Astrocyte (in vitro differentiated cells and primary cell): ENCODE results near the gene ASPHD1. TPM values are rescaled to one million over a fixed set of nuclear protein-coding genes. Genes with fewer than 3 reads are reported as not detected.
A peak's percentile ranks its signal among the peaks of the same experiment; 100 is the strongest.

Source experiments
- DNase-seq: peaks from one replicate; pipeline ENCODE4 v3.0.0-alpha.2; 2010; ENCODE audit warnings: low read depth
- FAIRE-seq: peaks from 2 replicates; lab custom pipeline; 2011; peaks lifted over from hg19 to GRCh38; lab: Jason Lieb, UNC
- H2AFZ ChIP-seq: 2 replicates; pipeline ENCODE4 v1.6.0; 2012; ENCODE audit warnings: low read depth, low read length, inconsistent platforms
- H3K27ac ChIP-seq: 2 replicates; pipeline ENCODE4 v1.5.1; 2011; ENCODE audit warnings: low read depth, low read length, inconsistent platforms
- H3K27me3 ChIP-seq: 2 replicates; pipeline ENCODE4 v1.6.0; 2011; ENCODE audit warnings: low read length, inconsistent platforms; ENCODE audit not compliant: insufficient read depth
- H3K36me3 ChIP-seq: 2 replicates; pipeline ENCODE4 v1.5.1; 2011; ENCODE audit warnings: low read length, inconsistent platforms; ENCODE audit not compliant: insufficient read depth
- H3K4me1 ChIP-seq: 2 replicates; pipeline ENCODE4 v1.5.1; 2011; ENCODE audit warnings: low read length, inconsistent platforms; ENCODE audit not compliant: insufficient read depth
- H3K4me2 ChIP-seq: 2 replicates; pipeline ENCODE4 v1.6.0; 2012; ENCODE audit warnings: low read length, inconsistent platforms
- H3K4me3 ChIP-seq: 2 replicates; pipeline ENCODE4 v1.5.1; 2011; ENCODE audit warnings: low read depth, mild to moderate bottlenecking, low read length, inconsistent platforms; ENCODE audit not compliant: insufficient read depth
- H3K79me2 ChIP-seq: 2 replicates; pipeline ENCODE4 v1.6.0; 2012; ENCODE audit warnings: mild to moderate bottlenecking, low read length, inconsistent platforms; ENCODE audit not compliant: insufficient read depth
- H3K9ac ChIP-seq: 2 replicates; pipeline ENCODE4 v1.6.0; 2012; ENCODE audit warnings: mild to moderate bottlenecking, low read length, inconsistent platforms
- H3K9me3 ChIP-seq: 2 replicates; pipeline ENCODE4 v1.5.1; 2012; ENCODE audit warnings: low read depth, mild to moderate bottlenecking, low read length, inconsistent platforms; ENCODE audit not compliant: insufficient read depth
- H4K20me1 ChIP-seq: 2 replicates; pipeline ENCODE4 v1.6.0; 2012; ENCODE audit warnings: low read length, inconsistent platforms; ENCODE audit not compliant: insufficient read depth
- H3K27ac Mint-ChIP-seq: one replicate; pipeline ENCODE4 v1.8.0; 2021; ENCODE audit warnings: mild to moderate bottlenecking, mixed read lengths; ENCODE audit not compliant: unreplicated experiment
- H3K27me3 Mint-ChIP-seq: one replicate; pipeline ENCODE4 v1.8.0; 2021; ENCODE audit warnings: low read depth, mixed read lengths; ENCODE audit not compliant: unreplicated experiment
- H3K36me3 Mint-ChIP-seq: one replicate; pipeline ENCODE4 v1.8.0; 2021; ENCODE audit warnings: low read depth, mixed read lengths; ENCODE audit not compliant: unreplicated experiment
- H3K4me1 Mint-ChIP-seq: one replicate; pipeline ENCODE4 v1.8.0; 2021; ENCODE audit warnings: low read depth, mixed read lengths; ENCODE audit not compliant: unreplicated experiment
- H3K4me3 Mint-ChIP-seq: one replicate; pipeline ENCODE4 v1.8.0; 2021; ENCODE audit warnings: mild to moderate bottlenecking, moderate library complexity, mixed read lengths; ENCODE audit not compliant: unreplicated experiment
- H3K9me3 Mint-ChIP-seq: one replicate; pipeline ENCODE4 v1.8.0; 2021; ENCODE audit warnings: mild to moderate bottlenecking, mixed read lengths; ENCODE audit not compliant: unreplicated experiment
- CTCF ChIP-seq: IDR thresholded peaks from 2 replicates; pipeline ENCODE4 v1.5.1; 2011; ENCODE audit warnings: low read depth, mild to moderate bottlenecking, inconsistent platforms, low read length, moderate library complexity; ENCODE audit not compliant: insufficient read depth
- EZH2 ChIP-seq: IDR thresholded peaks from 2 replicates; pipeline ENCODE4 v1.6.1; 2012; ENCODE audit warnings: mild to moderate bottlenecking, low read length, inconsistent platforms; ENCODE audit not compliant: insufficient read depth
- total RNA-seq: library from RNA; stranded (reverse); gene quantifications from 2 replicates; pipeline ENCODE4 v1.2.1, GENCODE V29; 2021

The ASPHD1 gene
- total RNA-seq, 1 donor from 2014 or later, result 43.3 TPM

GRCh38 chr16:29900888-29901606 is 759 bp downstream of the ASPHD1 start:
- Histone ChIP-seq H3K4me3 (peak overlapping the region; percentile 74), H3K27ac (peak overlapping the region; percentile 75), H3K9me3 (no peaks in the 10 kb centered on the region), H3K4me2 (peak overlapping the region; percentile 100), H2AFZ (peak overlapping the region; percentile 99), H3K9ac (peak overlapping the region; percentile 90), H3K36me3 (peaks cover 3% of the 10 kb centered on the region), H3K79me2 (peaks cover 4% of the 10 kb centered on the region), H4K20me1 (peaks cover 25% of the 10 kb centered on the region), H3K4me1 (peaks cover 23% of the 10 kb centered on the region), H3K27me3 (peaks cover 7% of the 10 kb centered on the region)
- Mint-ChIP-seq H3K9me3 (no peaks in the 10 kb centered on the region), H3K27me3 (no peaks in the 10 kb centered on the region), H3K36me3 (peaks cover 9% of the 10 kb centered on the region), H3K27ac (peak overlapping the region; percentile 87), H3K4me1 (peaks cover 22% of the 10 kb centered on the region), H3K4me3 (peak overlapping the region; percentile 93)
- FAIRE-seq, result no peak
- peak; percentile 13 for DNase-seq
- TF ChIP-seq EZH2, result no peak
- TF ChIP-seq CTCF, result no peak

GRCh38 chr16:29901607-29901945 is 1.3 kb downstream of the ASPHD1 start:
- Histone ChIP-seq H3K27me3 (peaks cover 7% of the 10 kb centered on the region), H3K4me1 (peaks cover 23% of the 10 kb centered on the region), H3K4me3 (peak overlapping the region; percentile 74), H3K9ac (peak overlapping the region; percentile 90), H3K27ac (no peak overlapping the region), H3K36me3 (peaks cover 3% of the 10 kb centered on the region), H3K9me3 (no peaks in the 10 kb centered on the region), H3K79me2 (peaks cover 4% of the 10 kb centered on the region), H3K4me2 (peak overlapping the region; percentile 100), H2AFZ (no peak overlapping the region), H4K20me1 (peaks cover 27% of the 10 kb centered on the region)
- Mint-ChIP-seq H3K4me1 (peaks cover 22% of the 10 kb centered on the region), H3K36me3 (peaks cover 9% of the 10 kb centered on the region), H3K27ac (peak overlapping the region; percentile 53), H3K27me3 (no peaks in the 10 kb centered on the region), H3K9me3 (no peaks in the 10 kb centered on the region), H3K4me3 (peak overlapping the region; percentile 93)
- DNase-seq, result no peak
- TF ChIP-seq CTCF (no peak), EZH2 (no peak)
- FAIRE-seq, result no peak

- no peak overlapping the region for H3K27ac ChIP-seq
- H3K9ac ChIP-seq, result no peak overlapping the region
- H4K20me1 ChIP-seq, result peaks cover 22% of the 10 kb centered on the region
- peaks cover 4% of the 10 kb centered on the region for H3K79me2 ChIP-seq
- no peaks in the 10 kb centered on the region for H3K9me3 Mint-ChIP-seq
- peaks cover 16% of the 10 kb centered on the region for H3K4me1 Mint-ChIP-seq
- peaks cover 18% of the 10 kb centered on the region for H3K4me1 ChIP-seq
- H3K36me3 ChIP-seq, result peaks cover 3% of the 10 kb centered on the region
- no peak overlapping the region for H2AFZ ChIP-seq
- H3K27ac Mint-ChIP-seq, result peak overlapping the region; percentile 15
- no peaks in the 10 kb centered on the region for H3K27me3 Mint-ChIP-seq
- FAIRE-seq (no peak), DNase-seq (no peak)
- H3K4me3 Mint-ChIP-seq, result peak overlapping the region; percentile 10
- TF ChIP-seq CTCF (no peak), EZH2 (no peak)
- peaks cover 9% of the 10 kb centered on the region for H3K36me3 Mint-ChIP-seq
- no peak overlapping the region for H3K4me3 ChIP-seq
- H3K9me3 ChIP-seq, result no peaks in the 10 kb centered on the region
- H3K27me3 ChIP-seq, result no peaks in the 10 kb centered on the region
- no peak overlapping the region for H3K4me2 ChIP-seq
Measured at GRCh38 chr16:29903590-29903989, 3.3 kb downstream of the ASPHD1 start.
